HepG2 (cell line): ENCODE results near the gene DELE1. TPM values are rescaled to one million over a fixed set of nuclear protein-coding genes. Genes with fewer than 3 reads are reported as not detected.

ENCODE experiments used
- ATAC-seq: fragments of 200-7000 bp; cut with Tn5 transposase; 3 replicates; pipeline ENCODE4 v1.9.1; 2020; ENCODE audit warnings: mild to moderate bottlenecking, moderate library complexity
- BruUV-seq: library from RNA; stranded (reverse); fragments of 400-500 nt; replicated peaks from 2 replicates; lab custom pipeline; 2021; lab: Mats Ljungman, UMichigan
- CTCF ChIA-PET: fragments of 300-600 bp; formaldehyde crosslinking; extraction: SDS; loops from one replicate; lab custom pipeline; 2021; ENCODE audit warnings: low total read pairs, inconsistent platforms, low intra/inter-chr PET ratio; lab: Yijun Ruan, JAX
- POLR2A ChIA-PET: fragments of 350-600 bp; sonication (Branson Sonifier 250); formaldehyde crosslinking; loops from one replicate; lab custom pipeline; 2020; ENCODE audit warnings: antibody characterized with exemption, inconsistent platforms; lab: Yijun Ruan, JAX
- DNase-seq: peaks from one replicate; pipeline ENCODE4 v3.0.0-alpha.2; 2015; ENCODE audit warnings: low spot score
- FAIRE-seq: peaks from 3 replicates; lab custom pipeline; 2011; peaks lifted over from hg19 to GRCh38; lab: Jason Lieb, UNC
- H2AFZ ChIP-seq: one replicate; pipeline ENCODE4 v1.6.1; 2011; ENCODE audit warnings: low read length, inconsistent platforms
- H3K27ac ChIP-seq: fragments of 300-600 bp; 3 replicates; pipeline ENCODE4 v1.8.0; 2011; ENCODE audit warnings: mixed run types, mild to moderate bottlenecking, mixed read lengths, low read length, inconsistent platforms; ENCODE audit not compliant: insufficient read depth; ENCODE audit errors: extremely low read length
- H3K27me3 ChIP-seq, 2 experiments: fragments of 200-600 bp in 1 of 2; 2 replicates in 1 of 2; 3 replicates in 1 of 2; pipeline versions ENCODE4 v1.6.0 to v1.8.0; 2011; ENCODE audit warnings: low read length in 2 of 2, mild to moderate bottlenecking in 2 of 2, moderate library complexity in 2 of 2, inconsistent platforms in 1 of 2; ENCODE audit not compliant: insufficient read depth in 2 of 2, control insufficient read depth in 1 of 2
- H3K36me3 ChIP-seq, 2 experiments: fragments of 200-600 bp in 1 of 2; replicated peaks in 1 of 2; 2 replicates in 1 of 2; 3 replicates in 1 of 2; pipeline versions ENCODE4 v1.5.1 to v1.8.0; 2011; ENCODE audit warnings: low read length in 2 of 2, inconsistent platforms in 1 of 2; ENCODE audit not compliant: insufficient read depth in 2 of 2, control insufficient read depth in 1 of 2
- H3K4me1 ChIP-seq: 2 replicates; pipeline ENCODE4 v1.5.1; 2012; ENCODE audit warnings: low read length, inconsistent platforms; ENCODE audit not compliant: insufficient read depth
- H3K4me2 ChIP-seq: 2 replicates; pipeline ENCODE4 v1.6.0; 2011; ENCODE audit warnings: low read depth, low read length, inconsistent platforms
- H3K4me3 ChIP-seq, 3 experiments: fragments of 200-600 bp in 1 of 3; sonication (generic), shearing (Covaris generic) in 1 of 3; replicated peaks in 1 of 3; 2 replicates each; pipeline ENCODE4 v1.5.1; 2011 to 2016; ENCODE audit warnings: low read length in 3 of 3, inconsistent platforms in 2 of 3, low read depth in 2 of 3, mild to moderate bottlenecking in 2 of 3, control low read depth in 1 of 3, mixed read lengths in 1 of 3; ENCODE audit not compliant: insufficient read depth in 1 of 3
- H3K79me2 ChIP-seq: one replicate; pipeline ENCODE4 v1.6.1; 2011; ENCODE audit warnings: low read length, inconsistent platforms; ENCODE audit not compliant: insufficient read depth
- H3K9ac ChIP-seq: 2 replicates; pipeline ENCODE4 v1.6.0; 2011; ENCODE audit warnings: mild to moderate bottlenecking, low read depth, low read length, inconsistent platforms; ENCODE audit not compliant: insufficient read depth
- H3K9me3 ChIP-seq: 2 replicates; pipeline ENCODE4 v1.5.1; 2012; ENCODE audit warnings: mild to moderate bottlenecking, low read length
- H4K20me1 ChIP-seq: 2 replicates; pipeline ENCODE4 v1.6.0; 2011; ENCODE audit warnings: inconsistent platforms, mild to moderate bottlenecking, low read length, moderate library complexity; ENCODE audit not compliant: insufficient read depth
- EP300 ChIP-seq, 3 experiments: sonication (generic) in 1 of 3; formaldehyde crosslinking in 1 of 3; IDR thresholded peaks; 2 replicates each; pipeline versions ENCODE4 v1.5.1 to v1.6.1; 2011 to 2020; ENCODE audit warnings: low read depth in 2 of 3, low read length in 2 of 3, borderline replicate concordance in 1 of 3, improper control_type of control experiment in 1 of 3, mild to moderate bottlenecking in 1 of 3, missing genetic modification reagents in 1 of 3, moderate library complexity in 1 of 3
- NFYC ChIP-seq: IDR thresholded peaks from 2 replicates; pipeline ENCODE4 v1.6.1; 2016; ENCODE audit warnings: missing genetic modification reagents, missing compliant biosample characterization
- ZNF766 ChIP-seq: sonication (generic); formaldehyde crosslinking; IDR thresholded peaks from 2 replicates; pipeline ENCODE4 v1.5.0; 2020; ENCODE audit warnings: missing genetic modification reagents, borderline replicate concordance
- ZNF891 ChIP-seq: sonication (generic); formaldehyde crosslinking; IDR thresholded peaks from 2 replicates; pipeline ENCODE4 v1.5.0; 2020; ENCODE audit warnings: mild to moderate bottlenecking, missing genetic modification reagents
- WGBS: methylation state at CpG from one replicate; pipeline ENCODE4 v1.1.6; 2017; ENCODE audit warnings: low lambda C conversion rate; 5-methylcytosine and 5-hydroxymethylcytosine counted together
- in situ Hi-C: cut with HindIII; loops from 2 replicates; pipeline ENCODE4 v1.10.0; 2017; ENCODE audit warnings: low pct_unique_long_range_greater_than_20kb; ENCODE audit not compliant: extremely low pct_ligation_motif_present
- intact Hi-C: fragments of 100-400 bp; cut with micrococcal nuclease; formaldehyde crosslinking; loops from one replicate; pipeline ENCODE4 v1.10.0; 2022; ENCODE audit not compliant: unreplicated experiment
- polyA plus RNA-seq, 8 experiments: library from polyadenylated mRNA; depleted of rRNA in 3 of 8; stranded (reverse) in 7 of 8; unstranded in 1 of 8; fragments of >200 nt; fragmentation: Illumina TruSeq in 4 of 8; extraction: Trizol in 4 of 8; gene quantifications; 2 replicates each; pipeline versions ENCODE4 v1.2.1 to v1.2.3, GENCODE V29; 2011 to 2016; ENCODE audit warnings: low read depth in 4 of 8, missing spikeins in 1 of 8, mixed read lengths in 1 of 8; ENCODE audit not compliant: insufficient read depth in 1 of 8
- total RNA-seq, 5 experiments: library from RNA; depleted of rRNA; stranded (reverse); fragments of >200 nt; fragmentation: Illumina TruSeq; extraction: Trizol; gene quantifications; 2 replicates each; pipeline ENCODE4 v1.2.3, GENCODE V29; 2016; ENCODE audit warnings: low read depth in 1 of 5
- TF ChIP-seq, protein P1 (sequence below): sonication (generic); formaldehyde crosslinking; IDR thresholded peaks from 2 replicates; pipeline ENCODE4 v1.5.0; 2020; ENCODE audit warnings: mild to moderate bottlenecking, missing genetic modification reagents, moderate library complexity
- TF ChIP-seq, protein P2 (sequence below): sonication (generic); formaldehyde crosslinking; IDR thresholded peaks from 2 replicates; pipeline ENCODE4 v1.5.1; 2020; ENCODE audit warnings: mild to moderate bottlenecking, moderate library complexity, missing genetic modification reagents
- TF ChIP-seq, protein P3 (sequence below): sonication (generic); formaldehyde crosslinking; IDR thresholded peaks from 2 replicates; pipeline ENCODE4 v1.8.1; 2023; ENCODE audit warnings: mild to moderate bottlenecking, missing genetic modification reagents

The DELE1 gene
- total and polyA plus RNA-seq, 2 of the 13 experiments (the other 11 are each of a cell fraction or from before 2014, with no cell fraction given) = 57.5 to 90.3 TPM

DNA sequence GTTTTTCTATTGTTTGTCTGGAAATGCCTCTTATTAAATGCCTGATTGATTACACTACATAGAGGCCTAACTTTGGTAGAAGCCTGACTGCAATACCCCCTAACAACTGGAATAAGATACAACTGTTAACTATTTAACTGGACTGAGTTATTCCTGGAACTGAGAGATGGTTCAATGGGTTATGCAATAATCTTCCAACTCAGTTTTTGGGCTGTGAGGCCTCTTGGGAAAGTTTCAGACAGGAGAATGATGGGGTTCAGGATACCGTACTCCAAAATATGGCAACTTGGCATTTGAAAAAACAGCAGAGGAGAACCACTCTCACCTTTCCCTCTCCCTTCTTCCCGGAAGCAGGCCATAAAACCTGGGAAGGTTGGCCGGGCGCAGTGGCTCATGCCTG lies 26.2 kb upstream of the DELE1 start:
- Histone ChIP-seq H2AFZ (no peak overlapping the region), H3K9me3 (no peaks in the 10 kb centered on the region), H3K4me3 (no peak overlapping the region), H3K27me3 (peaks cover 0 to 3% of the 10 kb centered on the region in 2 experiments; a peak in 1 of 5 replicates), H3K27ac (no peak overlapping the region), H3K9ac (no peak overlapping the region), H3K4me1 (no peaks in the 10 kb centered on the region), H3K79me2 (no peaks in the 10 kb centered on the region), H4K20me1 (no peaks in the 10 kb centered on the region), H3K4me2 (no peak overlapping the region), H3K36me3 (no peaks in the 10 kb centered on the region)
- no peak for TF ChIP-seq ZNF766 (CRISPR knock-in tag)
- TF ChIP-seq, protein P1, sequence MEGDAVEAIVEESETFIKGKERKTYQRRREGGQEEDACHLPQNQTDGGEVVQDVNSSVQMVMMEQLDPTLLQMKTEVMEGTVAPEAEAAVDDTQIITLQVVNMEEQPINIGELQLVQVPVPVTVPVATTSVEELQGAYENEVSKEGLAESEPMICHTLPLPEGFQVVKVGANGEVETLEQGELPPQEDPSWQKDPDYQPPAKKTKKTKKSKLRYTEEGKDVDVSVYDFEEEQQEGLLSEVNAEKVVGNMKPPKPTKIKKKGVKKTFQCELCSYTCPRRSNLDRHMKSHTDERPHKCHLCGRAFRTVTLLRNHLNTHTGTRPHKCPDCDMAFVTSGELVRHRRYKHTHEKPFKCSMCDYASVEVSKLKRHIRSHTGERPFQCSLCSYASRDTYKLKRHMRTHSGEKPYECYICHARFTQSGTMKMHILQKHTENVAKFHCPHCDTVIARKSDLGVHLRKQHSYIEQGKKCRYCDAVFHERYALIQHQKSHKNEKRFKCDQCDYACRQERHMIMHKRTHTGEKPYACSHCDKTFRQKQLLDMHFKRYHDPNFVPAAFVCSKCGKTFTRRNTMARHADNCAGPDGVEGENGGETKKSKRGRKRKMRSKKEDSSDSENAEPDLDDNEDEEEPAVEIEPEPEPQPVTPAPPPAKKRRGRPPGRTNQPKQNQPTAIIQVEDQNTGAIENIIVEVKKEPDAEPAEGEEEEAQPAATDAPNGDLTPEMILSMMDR (CRISPR knock-in tag) = no peak
- TF ChIP-seq ZNF891 (CRISPR knock-in tag) = no peak
- TF ChIP-seq, protein P2, sequence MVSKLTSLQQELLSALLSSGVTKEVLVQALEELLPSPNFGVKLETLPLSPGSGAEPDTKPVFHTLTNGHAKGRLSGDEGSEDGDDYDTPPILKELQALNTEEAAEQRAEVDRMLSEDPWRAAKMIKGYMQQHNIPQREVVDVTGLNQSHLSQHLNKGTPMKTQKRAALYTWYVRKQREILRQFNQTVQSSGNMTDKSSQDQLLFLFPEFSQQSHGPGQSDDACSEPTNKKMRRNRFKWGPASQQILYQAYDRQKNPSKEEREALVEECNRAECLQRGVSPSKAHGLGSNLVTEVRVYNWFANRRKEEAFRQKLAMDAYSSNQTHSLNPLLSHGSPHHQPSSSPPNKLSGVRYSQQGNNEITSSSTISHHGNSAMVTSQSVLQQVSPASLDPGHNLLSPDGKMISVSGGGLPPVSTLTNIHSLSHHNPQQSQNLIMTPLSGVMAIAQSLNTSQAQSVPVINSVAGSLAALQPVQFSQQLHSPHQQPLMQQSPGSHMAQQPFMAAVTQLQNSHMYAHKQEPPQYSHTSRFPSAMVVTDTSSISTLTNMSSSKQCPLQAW (CRISPR knock-in tag) = no peak
- TF ChIP-seq EP300 (IDR thresholded peaks at IDR 0.05; ENCODE audit: low read depth in 2 of 2, low read length in 2 of 2) = no peak
- TF ChIP-seq EP300 (CRISPR knock-in tag; IDR thresholded peaks at IDR 0.05; ENCODE audit: borderline replicate concordance) = no peak
- TF ChIP-seq, protein P3, sequence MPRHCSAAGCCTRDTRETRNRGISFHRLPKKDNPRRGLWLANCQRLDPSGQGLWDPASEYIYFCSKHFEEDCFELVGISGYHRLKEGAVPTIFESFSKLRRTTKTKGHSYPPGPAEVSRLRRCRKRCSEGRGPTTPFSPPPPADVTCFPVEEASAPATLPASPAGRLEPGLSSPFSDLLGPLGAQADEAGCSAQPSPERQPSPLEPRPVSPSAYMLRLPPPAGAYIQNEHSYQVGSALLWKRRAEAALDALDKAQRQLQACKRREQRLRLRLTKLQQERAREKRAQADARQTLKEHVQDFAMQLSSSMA (CRISPR knock-in tag) = no peak
- TF ChIP-seq NFYC (CRISPR knock-in tag) = no peak
- in situ Hi-C loops (no loop called here), intact Hi-C loops (no loop called here)
- 72% methylated on average over 4 of the region's 4 CpGs for WGBS
- POLR2A ChIA-PET = no interaction called here
- no peak for ATAC-seq
- FAIRE-seq = no peak
- DNase-seq = no peak
- no TSS peak for BruUV-seq
- CTCF ChIA-PET = no interaction called here
